ENCODE results near the gene TTC9B.
"Not testable (repeated sequence)": the region's sequence is repeated elsewhere in the genome, so short reads cannot be mapped to it uniquely, and the experiment has no call there.

Gene TTC9B

GRCh38 chr19:40190891-40191835, 27.0 kb downstream of the TTC9B start, which contains the start of gene MAP3K10:
TSS of gene MAP3K10 (plus strand) at chr19:40191426. CDS start at chr19:40192032, 606 bp downstream.
- Histone ChIP-seq H3K36me3 (ENCODE audit: insufficient read depth, low read length) (no peaks in the 10 kb centered on the region), H3K4me1 (ENCODE audit: control insufficient read depth, insufficient read depth, low read length, unreplicated experiment) (peaks cover 8% of the 10 kb centered on the region), H3K79me2 (ENCODE audit: control insufficient read depth, insufficient read depth, low read length, unreplicated experiment) (no peaks in the 10 kb centered on the region), H3K27ac (ENCODE audit: low read depth, low read length) (peak within 1 kb of the TSS; percentile 65), H3K4me3 (ENCODE audit: low read depth, low read length) (peak within 1 kb of the TSS; percentile 96), H3K27me3 (ENCODE audit: insufficient read depth, low read length) (no peaks in the 10 kb centered on the region), H2AFZ (ENCODE audit: low read length, unreplicated experiment) (peak within 1 kb of the TSS; percentile 99)

- H2AFZ ChIP-seq (ENCODE audit: low read length, unreplicated experiment), result no peak overlapping the region
- H3K36me3 ChIP-seq (ENCODE audit: insufficient read depth, low read length), result no peaks in the 10 kb centered on the region
- H3K27me3 ChIP-seq (ENCODE audit: insufficient read depth, low read length), result no peaks in the 10 kb centered on the region
- H3K4me3 ChIP-seq (ENCODE audit: low read depth, low read length), result no peak overlapping the region
- H3K4me1 ChIP-seq (ENCODE audit: control insufficient read depth, insufficient read depth, low read length, unreplicated experiment), result no peaks in the 10 kb centered on the region
- H3K79me2 ChIP-seq (ENCODE audit: control insufficient read depth, insufficient read depth, low read length, unreplicated experiment), result no peaks in the 10 kb centered on the region
- H3K27ac ChIP-seq (ENCODE audit: low read depth, low read length), result no peak overlapping the region
These were observed 33.9 kb downstream of the TTC9B start for GRCh38 chr19:40184273-40184672.

- Histone ChIP-seq H2AFZ (ENCODE audit: low read length, unreplicated experiment) (no peak overlapping the region), H3K79me2 (ENCODE audit: control insufficient read depth, insufficient read depth, low read length, unreplicated experiment) (no peaks in the 10 kb centered on the region), H3K4me1 (ENCODE audit: control insufficient read depth, insufficient read depth, low read length, unreplicated experiment) (no peaks in the 10 kb centered on the region), H3K36me3 (ENCODE audit: insufficient read depth, low read length) (no peaks in the 10 kb centered on the region), H3K27me3 (ENCODE audit: insufficient read depth, low read length) (no peaks in the 10 kb centered on the region), H3K27ac (ENCODE audit: low read depth, low read length) (no peak overlapping the region), H3K4me3 (ENCODE audit: low read depth, low read length) (no peak overlapping the region)
These were observed 39.4 kb downstream of the TTC9B start for GRCh38 chr19:40178756-40179155.

- H3K4me1 ChIP-seq (ENCODE audit: control insufficient read depth, insufficient read depth, low read length, unreplicated experiment), result no peaks in the 10 kb centered on the region
- H3K36me3 ChIP-seq (ENCODE audit: insufficient read depth, low read length), result no peaks in the 10 kb centered on the region
- no peak overlapping the region for H2AFZ ChIP-seq (ENCODE audit: low read length, unreplicated experiment)
- no peaks in the 10 kb centered on the region for H3K79me2 ChIP-seq (ENCODE audit: control insufficient read depth, insufficient read depth, low read length, unreplicated experiment)
- H3K4me3 ChIP-seq (ENCODE audit: low read depth, low read length), result no peak overlapping the region
- no peaks in the 10 kb centered on the region for H3K27me3 ChIP-seq (ENCODE audit: insufficient read depth, low read length)
- H3K27ac ChIP-seq (ENCODE audit: low read depth, low read length), result no peak overlapping the region
These were observed 40.7 kb downstream of the TTC9B start for GRCh38 chr19:40177286-40178070.

- no peaks in the 10 kb centered on the region for H3K4me1 ChIP-seq (ENCODE audit: control insufficient read depth, insufficient read depth, low read length, unreplicated experiment)
- H3K79me2 ChIP-seq (ENCODE audit: control insufficient read depth, insufficient read depth, low read length, unreplicated experiment), result no peaks in the 10 kb centered on the region
- no peak overlapping the region for H2AFZ ChIP-seq (ENCODE audit: low read length, unreplicated experiment)
- no peaks in the 10 kb centered on the region for H3K27me3 ChIP-seq (ENCODE audit: insufficient read depth, low read length)
- H3K36me3 ChIP-seq (ENCODE audit: insufficient read depth, low read length), result no peaks in the 10 kb centered on the region
- H3K27ac ChIP-seq (ENCODE audit: low read depth, low read length), result no peak overlapping the region
- no peak overlapping the region for H3K4me3 ChIP-seq (ENCODE audit: low read depth, low read length)
These were observed 42.4 kb downstream of the TTC9B start for GRCh38 chr19:40175820-40176219.

- no peak overlapping the region for H3K27ac ChIP-seq (ENCODE audit: low read depth, low read length)
- H3K4me3 ChIP-seq (ENCODE audit: low read depth, low read length), result no peak overlapping the region
- H3K36me3 ChIP-seq (ENCODE audit: insufficient read depth, low read length), result no peaks in the 10 kb centered on the region
- H3K4me1 ChIP-seq (ENCODE audit: control insufficient read depth, insufficient read depth, low read length, unreplicated experiment), result no peaks in the 10 kb centered on the region
- H3K27me3 ChIP-seq (ENCODE audit: insufficient read depth, low read length), result no peaks in the 10 kb centered on the region
- no peaks in the 10 kb centered on the region for H3K79me2 ChIP-seq (ENCODE audit: control insufficient read depth, insufficient read depth, low read length, unreplicated experiment)
- no peak overlapping the region for H2AFZ ChIP-seq (ENCODE audit: low read length, unreplicated experiment)
These were observed 44.1 kb downstream of the TTC9B start for GRCh38 chr19:40174092-40174491.

- H3K36me3 ChIP-seq (ENCODE audit: insufficient read depth, low read length); H2AFZ ChIP-seq (ENCODE audit: low read length, unreplicated experiment); H3K27ac ChIP-seq (ENCODE audit: low read depth, low read length); H3K4me1 ChIP-seq (ENCODE audit: control insufficient read depth, insufficient read depth, low read length, unreplicated experiment); H3K4me3 ChIP-seq (ENCODE audit: low read depth, low read length); H3K79me2 ChIP-seq (ENCODE audit: control insufficient read depth, insufficient read depth, low read length, unreplicated experiment); H3K27me3 ChIP-seq (ENCODE audit: insufficient read depth, low read length): not testable (repeated sequence)
These were observed 46.9 kb downstream of the TTC9B start for GRCh38 chr19:40171293-40171692.

GRCh38 chr19:40170303-40170989, 47.7 kb downstream of the TTC9B start:
- not testable (repeated sequence) for H3K36me3 ChIP-seq (ENCODE audit: insufficient read depth, low read length); H2AFZ ChIP-seq (ENCODE audit: low read length, unreplicated experiment); H3K4me3 ChIP-seq (ENCODE audit: low read depth, low read length); H3K27me3 ChIP-seq (ENCODE audit: insufficient read depth, low read length); H3K79me2 ChIP-seq (ENCODE audit: control insufficient read depth, insufficient read depth, low read length, unreplicated experiment); H3K27ac ChIP-seq (ENCODE audit: low read depth, low read length); H3K4me1 ChIP-seq (ENCODE audit: control insufficient read depth, insufficient read depth, low read length, unreplicated experiment)

- H3K4me3 ChIP-seq (ENCODE audit: low read depth, low read length); H2AFZ ChIP-seq (ENCODE audit: low read length, unreplicated experiment); H3K36me3 ChIP-seq (ENCODE audit: insufficient read depth, low read length); H3K27ac ChIP-seq (ENCODE audit: low read depth, low read length); H3K4me1 ChIP-seq (ENCODE audit: control insufficient read depth, insufficient read depth, low read length, unreplicated experiment); H3K79me2 ChIP-seq (ENCODE audit: control insufficient read depth, insufficient read depth, low read length, unreplicated experiment); H3K27me3 ChIP-seq (ENCODE audit: insufficient read depth, low read length): not testable (repeated sequence)
These were observed 48.5 kb downstream of the TTC9B start for GRCh38 chr19:40169482-40170302.
